Activated CD8-positive, alpha-beta T cell treated with anti-CD3 and anti-CD28 coated beads for 36 hours (primary cell): ENCODE data around the gene RASEF. TPM values are rescaled to one million over a fixed set of nuclear protein-coding genes. Genes with fewer than 3 reads are reported as not detected.

Experiments used
- ATAC-seq: fragments of 200-7000 bp; cut with Tn5 transposase; one replicate; pipeline ENCODE4 v1.10.0; 2021; ENCODE audit warnings: mild to moderate bottlenecking, moderate library complexity
- CTCF ChIA-PET: fragments of 350-600 bp; sonication (Branson Sonifier 250); formaldehyde crosslinking; loops from one replicate; lab custom pipeline; 2021; ENCODE audit warnings: antibody characterized with exemption; lab: Charles Lee
- POLR2A ChIA-PET: fragments of 350-600 bp; sonication (Branson Sonifier 250); formaldehyde crosslinking; loops from one replicate; lab custom pipeline; 2021; ENCODE audit warnings: antibody characterized with exemption; lab: Charles Lee
- DNase-seq: peaks from one replicate; pipeline ENCODE4 v3.0.0-alpha.2; 2020
- H3K27ac Mint-ChIP-seq: one replicate; pipeline ENCODE4 v1.8.0; 2021; ENCODE audit warnings: mild to moderate bottlenecking, mixed read lengths
- H3K27me3 Mint-ChIP-seq: one replicate; pipeline ENCODE4 v1.8.0; 2021; ENCODE audit warnings: mixed read lengths
- H3K36me3 Mint-ChIP-seq: one replicate; pipeline ENCODE4 v1.8.0; 2021; ENCODE audit warnings: low read depth, mixed read lengths
- H3K4me1 Mint-ChIP-seq: one replicate; pipeline ENCODE4 v1.8.0; 2021; ENCODE audit warnings: low read depth, mixed read lengths
- H3K4me3 Mint-ChIP-seq: one replicate; pipeline ENCODE4 v1.8.0; 2021; ENCODE audit warnings: mild to moderate bottlenecking, moderate library complexity, mixed read lengths
- H3K9me3 Mint-ChIP-seq: one replicate; pipeline ENCODE4 v1.8.0; 2021; ENCODE audit warnings: mixed read lengths
- intact Hi-C: fragments of 100-400 bp; cut with micrococcal nuclease; formaldehyde crosslinking; loops from one replicate; pipeline ENCODE4 v1.10.0; 2022
- total RNA-seq, 2 experiments: library from RNA; stranded (reverse); gene quantifications; one replicate each; pipeline ENCODE4 v1.2.3, GENCODE V29; 2021
- TF ChIP-seq, protein P1 (sequence below): fragments of 200-600 bp; IDR thresholded peaks from one replicate; pipeline ENCODE4 v1.8.0; 2022; ENCODE audit warnings: antibody characterized with exemption, mild to moderate bottlenecking

Gene RASEF
- not detected for total RNA-seq

DNA sequence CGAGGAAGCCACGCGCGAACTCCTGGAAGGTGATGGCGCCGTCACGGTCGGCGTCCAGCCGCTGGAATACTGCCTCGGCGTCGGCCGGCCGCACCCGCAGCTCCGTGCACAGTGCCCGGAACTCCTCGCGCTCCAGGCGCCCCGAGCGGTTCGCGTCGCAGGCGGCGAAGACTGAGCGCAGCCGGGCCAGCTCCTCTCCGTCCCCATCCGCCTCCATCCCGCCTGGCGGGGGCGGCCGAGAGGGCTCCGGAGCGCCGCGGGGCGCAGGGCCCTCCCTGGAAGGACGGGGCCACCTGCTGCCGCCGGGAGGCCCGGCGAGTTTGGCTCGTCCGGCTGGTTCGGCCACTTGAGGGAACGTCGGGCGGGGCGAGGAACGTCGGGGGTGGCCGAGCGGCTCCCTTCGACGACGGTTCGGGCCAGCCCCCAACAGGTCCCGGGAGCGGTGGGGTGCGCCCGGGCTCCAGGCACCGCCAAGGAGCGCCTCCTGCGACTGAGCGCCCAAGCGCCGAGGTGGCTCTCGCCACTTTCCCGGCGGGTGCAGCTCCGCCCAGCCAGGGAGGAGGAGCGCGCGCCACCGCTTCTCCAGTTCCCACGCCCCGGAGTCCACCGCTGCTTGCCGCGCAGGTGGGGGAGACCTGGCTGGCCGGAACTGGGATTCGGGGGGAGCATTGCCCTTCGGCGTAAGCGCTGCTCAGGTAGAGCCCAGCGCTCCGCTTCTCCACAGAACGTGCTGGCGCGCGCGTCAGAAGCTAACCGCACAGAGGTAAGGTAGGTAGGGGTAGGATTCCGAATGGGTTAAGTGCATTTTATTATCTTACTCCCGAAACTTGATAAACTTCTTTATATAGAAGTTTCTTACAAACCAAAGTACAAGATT lies at the start of gene RASEF:
Gene RASEF, minus strand, starts transcription at position 492 of the 877 bp plus-strand sequence. Its CDS starts 275 bp downstream, at position 217.
- POLR2A ChIA-PET, result no interaction called here
- DNase-seq (no peak), ATAC-seq (no peak)
- H3K4me1 Mint-ChIP-seq, result no peaks in the 10 kb centered on the region
- CTCF ChIA-PET, result no interaction called here
- H3K27me3 Mint-ChIP-seq, result peaks cover 36% of the 10 kb centered on the region
- intact Hi-C loops, result no loop called here
- no peaks in the 10 kb centered on the region for H3K9me3 Mint-ChIP-seq
- TF ChIP-seq, protein P1, sequence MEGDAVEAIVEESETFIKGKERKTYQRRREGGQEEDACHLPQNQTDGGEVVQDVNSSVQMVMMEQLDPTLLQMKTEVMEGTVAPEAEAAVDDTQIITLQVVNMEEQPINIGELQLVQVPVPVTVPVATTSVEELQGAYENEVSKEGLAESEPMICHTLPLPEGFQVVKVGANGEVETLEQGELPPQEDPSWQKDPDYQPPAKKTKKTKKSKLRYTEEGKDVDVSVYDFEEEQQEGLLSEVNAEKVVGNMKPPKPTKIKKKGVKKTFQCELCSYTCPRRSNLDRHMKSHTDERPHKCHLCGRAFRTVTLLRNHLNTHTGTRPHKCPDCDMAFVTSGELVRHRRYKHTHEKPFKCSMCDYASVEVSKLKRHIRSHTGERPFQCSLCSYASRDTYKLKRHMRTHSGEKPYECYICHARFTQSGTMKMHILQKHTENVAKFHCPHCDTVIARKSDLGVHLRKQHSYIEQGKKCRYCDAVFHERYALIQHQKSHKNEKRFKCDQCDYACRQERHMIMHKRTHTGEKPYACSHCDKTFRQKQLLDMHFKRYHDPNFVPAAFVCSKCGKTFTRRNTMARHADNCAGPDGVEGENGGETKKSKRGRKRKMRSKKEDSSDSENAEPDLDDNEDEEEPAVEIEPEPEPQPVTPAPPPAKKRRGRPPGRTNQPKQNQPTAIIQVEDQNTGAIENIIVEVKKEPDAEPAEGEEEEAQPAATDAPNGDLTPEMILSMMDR, result no peak
- H3K36me3 Mint-ChIP-seq, result no peaks in the 10 kb centered on the region
- H3K27ac Mint-ChIP-seq, result no peak within 1 kb of the TSS
- no peak within 1 kb of the TSS for H3K4me3 Mint-ChIP-seq

DNA sequence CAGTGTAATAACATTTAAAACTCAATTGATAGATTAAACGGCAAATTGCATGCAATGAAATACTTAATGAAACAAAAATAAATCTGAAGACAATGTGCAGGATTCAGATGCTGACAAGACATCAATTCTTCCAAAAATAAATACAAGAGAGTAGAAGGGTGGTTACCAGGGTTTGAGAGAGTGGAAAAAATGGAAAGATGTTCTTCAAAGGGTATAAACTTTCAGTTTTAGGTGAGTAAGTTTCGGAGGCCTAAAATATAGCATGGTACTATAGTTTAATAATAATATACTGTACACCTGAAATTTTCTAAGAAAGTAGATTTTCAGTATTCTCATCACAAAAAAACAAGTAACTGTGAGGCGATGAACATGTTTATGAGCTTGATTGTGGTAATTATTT lies 48.2 kb upstream of the RASEF start:
- Mint-ChIP-seq H3K27ac (no peak overlapping the region), H3K4me3 (no peak overlapping the region), H3K9me3 (peaks cover 14% of the 10 kb centered on the region), H3K27me3 (no peaks in the 10 kb centered on the region), H3K36me3 (no peaks in the 10 kb centered on the region), H3K4me1 (no peaks in the 10 kb centered on the region)
- DNase-seq (no peak), ATAC-seq (no peak)
- ChIA-PET CTCF (no interaction called here), POLR2A (no interaction called here)
- intact Hi-C loops, result no loop called here
- TF ChIP-seq, protein P1, result no peak

DNA sequence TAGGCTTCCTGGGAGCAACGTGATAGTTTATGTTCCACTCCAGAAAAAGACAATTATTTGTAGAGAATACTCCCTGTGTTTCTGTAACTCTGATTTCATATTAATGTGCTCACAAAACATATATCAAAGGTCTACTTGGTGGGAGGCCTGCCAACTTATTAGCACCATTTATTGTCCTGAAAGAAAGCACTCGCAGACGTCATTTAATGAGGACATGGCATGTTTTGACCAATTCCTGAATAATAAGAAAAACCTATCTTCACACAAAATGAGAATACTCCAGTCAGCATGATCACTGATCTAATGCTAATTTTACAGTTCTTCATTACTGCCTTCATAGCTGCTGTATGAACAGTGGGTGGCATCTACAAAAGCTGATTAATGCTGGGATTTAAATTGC lies 46.4 kb upstream of the RASEF start:
- Mint-ChIP-seq H3K36me3 (no peaks in the 10 kb centered on the region), H3K27ac (no peak overlapping the region), H3K4me1 (no peaks in the 10 kb centered on the region), H3K9me3 (peaks cover 11% of the 10 kb centered on the region), H3K27me3 (no peaks in the 10 kb centered on the region), H3K4me3 (no peak overlapping the region)
- DNase-seq (no peak), ATAC-seq (no peak)
- ChIA-PET CTCF (no interaction called here), POLR2A (no interaction called here)
- intact Hi-C loops, result no loop called here
- TF ChIP-seq, protein P1, result no peak

DNA sequence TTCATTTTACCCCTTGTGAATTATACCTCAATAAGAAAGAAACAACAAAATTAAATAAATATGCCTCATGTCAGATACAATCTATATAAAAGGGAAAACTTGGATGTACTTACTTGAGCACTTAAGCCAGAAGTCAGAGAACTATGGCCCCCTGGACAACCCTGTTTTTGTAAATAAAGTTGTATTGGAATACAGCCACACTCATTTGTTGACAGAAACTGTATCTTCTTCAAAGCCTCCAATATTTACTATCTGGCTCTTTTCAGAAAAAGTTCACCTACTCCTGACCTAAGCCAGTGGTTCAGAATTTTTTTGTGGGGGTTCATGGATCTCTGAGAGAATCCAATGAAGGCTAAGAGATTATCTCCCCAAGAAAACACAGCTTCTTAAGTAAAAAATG lies 45.3 kb upstream of the RASEF start:
- DNase-seq (no peak), ATAC-seq (no peak)
- no peaks in the 10 kb centered on the region for H3K36me3 Mint-ChIP-seq
- CTCF ChIA-PET, result no interaction called here
- TF ChIP-seq, protein P1, result no peak
- intact Hi-C loops, result no loop called here
- H3K27me3 Mint-ChIP-seq, result no peaks in the 10 kb centered on the region
- no peak overlapping the region for H3K27ac Mint-ChIP-seq
- no peak overlapping the region for H3K4me3 Mint-ChIP-seq
- no peaks in the 10 kb centered on the region for H3K4me1 Mint-ChIP-seq
- H3K9me3 Mint-ChIP-seq, result peaks cover 1% of the 10 kb centered on the region
- POLR2A ChIA-PET, result no interaction called here

DNA sequence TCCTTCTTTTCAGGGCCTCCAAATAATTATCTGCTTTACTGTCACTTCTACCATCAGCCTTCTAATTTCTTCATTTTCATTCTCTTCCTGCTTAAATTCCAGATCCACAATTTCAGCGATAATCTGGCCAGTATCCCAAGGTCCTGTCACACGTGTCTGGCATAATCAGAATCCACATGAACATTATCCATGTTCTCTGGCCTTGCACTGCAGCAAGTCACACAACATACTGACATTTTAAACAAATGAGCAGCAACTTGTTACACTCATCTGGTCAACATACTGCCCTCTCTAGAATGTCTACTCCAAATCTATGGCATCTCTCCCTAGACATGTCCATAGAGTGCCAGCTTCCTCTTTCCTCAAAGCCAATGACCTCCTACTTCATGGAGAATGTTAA lies 43.8 kb upstream of the RASEF start:
- no peak for DNase-seq

More for the DNA sequence above, 43.8 kb upstream of the RASEF start:
- CTCF ChIA-PET, result no interaction called here
- no peaks in the 10 kb centered on the region for H3K9me3 Mint-ChIP-seq
- no peaks in the 10 kb centered on the region for H3K27me3 Mint-ChIP-seq
- no peaks in the 10 kb centered on the region for H3K36me3 Mint-ChIP-seq
- TF ChIP-seq, protein P1, result no peak
- intact Hi-C loops, result no loop called here
- POLR2A ChIA-PET, result no interaction called here
- no peak for ATAC-seq
- no peaks in the 10 kb centered on the region for H3K4me1 Mint-ChIP-seq
- H3K27ac Mint-ChIP-seq, result no peak overlapping the region
- H3K4me3 Mint-ChIP-seq, result no peak overlapping the region
